HG03565 (cell line): ENCODE data around the gene BROX.
"Not testable (repeated sequence)": the region's sequence is repeated elsewhere in the genome, so short reads cannot be mapped to it uniquely, and the experiment has no call there.

Experiments
- ATAC-seq: cut with Tn5 transposase; IDR thresholded peaks from one replicate; pipeline ENCODE4 v1.9.1; 2021; ENCODE audit warnings: mild to moderate bottlenecking, moderate library complexity; ENCODE audit not compliant: unreplicated experiment

Gene BROX

GRCh38 chr1:222712253-222713090 lies at the start of gene BROX, which contains the start of gene AIDA:
Gene BROX (plus strand): TSS chr1:222712564. CDS start chr1:222715700, 3,136 bp downstream.
Gene AIDA (minus strand): TSS chr1:222712491. CDS start chr1:222712317, 174 bp downstream.
- ATAC-seq = peak; percentile 49

GRCh38 chr1:222663431-222663934 lies 48.9 kb upstream of the BROX start:
- no peak for ATAC-seq

GRCh38 chr1:222665964-222666363 lies 46.4 kb upstream of the BROX start:
- no peak for ATAC-seq

- not testable (repeated sequence) for ATAC-seq
Measured at GRCh38 chr1:222668184-222668583, 44.2 kb upstream of the BROX start.

GRCh38 chr1:222669107-222669506 lies 43.3 kb upstream of the BROX start:
- not testable (repeated sequence) for ATAC-seq

- no peak for ATAC-seq
Measured at GRCh38 chr1:222670110-222670509, 42.3 kb upstream of the BROX start.

GRCh38 chr1:222680080-222680479 lies 32.3 kb upstream of the BROX start:
- no peak for ATAC-seq

- ATAC-seq = no peak
Measured at GRCh38 chr1:222691016-222691415, 21.3 kb upstream of the BROX start.

- no peak for ATAC-seq
Measured at GRCh38 chr1:222694927-222695326, 17.4 kb upstream of the BROX start.

GRCh38 chr1:222696741-222697140 lies 15.6 kb upstream of the BROX start:
- no peak for ATAC-seq

- ATAC-seq = no peak
Measured at GRCh38 chr1:222697203-222697602, 15.2 kb upstream of the BROX start.

- ATAC-seq = no peak
Measured at GRCh38 chr1:222697826-222698225, 14.5 kb upstream of the BROX start.

GRCh38 chr1:222702210-222702609 lies 10.2 kb upstream of the BROX start:
- ATAC-seq = no peak

- no peak for ATAC-seq
Measured at GRCh38 chr1:222704260-222704659, 8.1 kb upstream of the BROX start.

GRCh38 chr1:222706815-222707214 lies 5.5 kb upstream of the BROX start:
- no peak for ATAC-seq

GRCh38 chr1:222709700-222710153 lies 2.6 kb upstream of the BROX start:
- no peak for ATAC-seq

GRCh38 chr1:222711319-222712252 lies 778 bp upstream of the BROX start:
- peak; percentile 23 for ATAC-seq

- ATAC-seq = peak; percentile 59
Measured at GRCh38 chr1:222713091-222713961, 962 bp downstream of the BROX start.

- ATAC-seq = no peak
Measured at GRCh38 chr1:222716393-222716792, 4.0 kb downstream of the BROX start.

GRCh38 chr1:222728746-222729145 lies 16.4 kb downstream of the BROX start:
- ATAC-seq = no peak
